ENCODE data around the gene MEI4. TPM values are rescaled to one million over a fixed set of nuclear protein-coding genes. Genes with fewer than 3 reads are reported as not detected.
"Not testable (repeated sequence)": the region's sequence is repeated elsewhere in the genome, so short reads cannot be mapped to it uniquely, and the experiment has no call there.

Gene MEI4
- total RNA-seq, 2 donors from 2014 or later: 3.0 TPM; not detected in 1

DNA sequence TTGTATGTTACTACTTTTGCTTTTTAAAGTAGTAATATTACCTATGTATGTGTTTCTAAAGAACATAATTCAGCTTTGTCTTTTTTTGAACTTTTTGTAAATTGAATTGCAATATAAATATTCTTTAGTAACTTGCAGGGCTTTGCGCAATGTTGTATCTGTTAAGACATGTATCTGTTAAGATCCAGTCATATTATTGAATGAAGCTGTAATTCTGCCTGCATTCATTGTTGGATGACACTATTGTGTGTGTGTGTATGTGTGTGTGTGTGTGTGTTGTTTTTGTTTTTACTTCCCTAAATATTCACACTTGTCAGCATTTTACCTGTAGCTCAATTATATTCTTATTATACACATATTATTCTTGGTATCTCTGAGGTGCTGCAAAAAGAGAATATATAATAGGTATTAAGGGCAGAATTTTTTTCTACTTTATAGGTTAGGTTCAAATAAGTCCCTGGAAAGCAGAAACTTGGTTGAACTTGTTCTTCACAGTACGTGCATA, 164.0 kb downstream of the MEI4 start:
- Histone ChIP-seq H3K4me1 (replicated peaks) (no peaks in the 10 kb centered on the region), H3K27me3 (replicated peaks; ENCODE audit: insufficient read depth) (no peaks in the 10 kb centered on the region), H3K36me3 (no peaks in the 10 kb centered on the region), H3K27ac (no peak overlapping the region), H3K4me3 (no peak overlapping the region), H3K9me3 (no peaks in the 10 kb centered on the region)
- TF ChIP-seq, protein P1, sequence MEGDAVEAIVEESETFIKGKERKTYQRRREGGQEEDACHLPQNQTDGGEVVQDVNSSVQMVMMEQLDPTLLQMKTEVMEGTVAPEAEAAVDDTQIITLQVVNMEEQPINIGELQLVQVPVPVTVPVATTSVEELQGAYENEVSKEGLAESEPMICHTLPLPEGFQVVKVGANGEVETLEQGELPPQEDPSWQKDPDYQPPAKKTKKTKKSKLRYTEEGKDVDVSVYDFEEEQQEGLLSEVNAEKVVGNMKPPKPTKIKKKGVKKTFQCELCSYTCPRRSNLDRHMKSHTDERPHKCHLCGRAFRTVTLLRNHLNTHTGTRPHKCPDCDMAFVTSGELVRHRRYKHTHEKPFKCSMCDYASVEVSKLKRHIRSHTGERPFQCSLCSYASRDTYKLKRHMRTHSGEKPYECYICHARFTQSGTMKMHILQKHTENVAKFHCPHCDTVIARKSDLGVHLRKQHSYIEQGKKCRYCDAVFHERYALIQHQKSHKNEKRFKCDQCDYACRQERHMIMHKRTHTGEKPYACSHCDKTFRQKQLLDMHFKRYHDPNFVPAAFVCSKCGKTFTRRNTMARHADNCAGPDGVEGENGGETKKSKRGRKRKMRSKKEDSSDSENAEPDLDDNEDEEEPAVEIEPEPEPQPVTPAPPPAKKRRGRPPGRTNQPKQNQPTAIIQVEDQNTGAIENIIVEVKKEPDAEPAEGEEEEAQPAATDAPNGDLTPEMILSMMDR (IDR thresholded peaks at IDR 0.05): no peak
- TF ChIP-seq POLR2A (IDR thresholded peaks at IDR 0.05) (no peak), POLR2AphosphoS5 (IDR thresholded peaks at IDR 0.05) (no peak)
- DNase-seq (ENCODE audit: low spot score): no peak
- 78% methylated on average over 2 of the region's 2 CpGs for WGBS
- intact Hi-C loops (cut with DNase I): no loop called here

DNA sequence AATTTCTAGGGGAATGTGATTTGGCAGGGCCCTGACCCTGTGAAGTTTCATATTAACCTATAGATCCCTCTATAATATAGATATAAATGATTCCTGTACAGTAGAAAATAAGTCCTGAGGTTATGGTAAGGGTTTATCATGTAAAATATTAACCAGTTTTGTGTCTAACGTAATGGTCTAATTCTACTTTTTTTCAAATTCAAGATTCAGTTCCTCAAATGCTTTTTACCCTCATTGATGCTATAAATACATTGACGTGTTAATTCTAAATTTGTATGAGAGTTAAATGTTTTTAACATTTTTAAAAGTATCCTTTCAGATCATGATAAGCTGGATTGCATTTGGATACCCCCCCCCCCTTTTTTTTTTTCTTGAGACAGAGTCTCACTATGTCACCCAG, 169.4 kb downstream of the MEI4 start:
- Histone ChIP-seq H3K9me3 (no peaks in the 10 kb centered on the region), H3K27me3 (replicated peaks; ENCODE audit: insufficient read depth) (no peaks in the 10 kb centered on the region), H3K4me3 (no peak overlapping the region), H3K4me1 (replicated peaks) (no peaks in the 10 kb centered on the region), H3K36me3 (no peaks in the 10 kb centered on the region), H3K27ac (no peak overlapping the region)
- WGBS: 73% methylated on average over 2 of the region's 2 CpGs
- no peak for DNase-seq (ENCODE audit: low spot score)
- intact Hi-C loops (cut with DNase I): no loop called here
- no peak for TF ChIP-seq POLR2AphosphoS5 (IDR thresholded peaks at IDR 0.05)

DNA sequence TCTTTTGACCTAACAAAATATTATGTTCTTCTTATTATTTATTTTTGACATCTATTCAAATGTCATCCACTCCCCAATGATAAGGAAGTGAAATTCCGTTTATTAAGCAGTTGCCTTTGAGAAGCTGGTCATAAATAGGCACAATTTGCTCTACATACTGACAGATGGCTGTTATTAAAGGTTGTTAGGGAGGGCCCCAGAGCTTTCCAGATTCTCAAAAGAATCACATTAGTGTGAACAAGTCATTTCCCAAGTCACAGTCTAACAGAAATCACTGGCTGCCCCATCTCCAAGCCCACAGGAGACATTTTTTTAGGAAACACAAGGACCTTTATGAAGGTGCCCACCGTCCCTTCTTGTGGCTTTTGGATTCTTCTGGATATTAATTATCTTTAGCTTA, 172.4 kb downstream of the MEI4 start:
- intact Hi-C loops (cut with DNase I): no loop called here
- H3K9me3 ChIP-seq: no peaks in the 10 kb centered on the region
- no peaks in the 10 kb centered on the region for H3K27me3 ChIP-seq (replicated peaks; ENCODE audit: insufficient read depth)
- no peak for DNase-seq (ENCODE audit: low spot score)
- H3K36me3 ChIP-seq: no peaks in the 10 kb centered on the region
- TF ChIP-seq, protein P1 (IDR thresholded peaks at IDR 0.05): no peak
- TF ChIP-seq POLR2AphosphoS5 (IDR thresholded peaks at IDR 0.05): no peak
- TF ChIP-seq POLR2A (IDR thresholded peaks at IDR 0.05): no peak
- no peak overlapping the region for H3K4me3 ChIP-seq
- no peaks in the 10 kb centered on the region for H3K4me1 ChIP-seq (replicated peaks)
- 67% methylated on average over 2 of the region's 2 CpGs for WGBS
- H3K27ac ChIP-seq: no peak overlapping the region

DNA sequence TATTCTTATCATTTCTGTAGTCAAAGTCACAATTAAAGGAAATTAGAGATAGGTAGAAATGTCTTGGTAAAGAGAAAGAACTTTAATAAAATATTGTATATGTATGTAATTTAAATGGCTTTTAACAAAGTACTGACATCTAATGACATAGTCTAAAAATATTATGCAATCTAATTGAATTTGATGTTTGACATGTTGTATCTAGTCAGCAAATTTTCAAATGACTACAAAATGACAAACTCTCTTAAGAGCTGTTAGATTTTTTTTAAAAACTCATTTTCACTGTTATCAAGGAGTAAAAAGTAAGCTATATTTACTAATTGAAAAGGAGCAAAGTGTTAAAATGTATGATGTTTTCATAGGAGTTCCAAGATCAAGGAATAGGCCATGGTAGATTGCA, 176.9 kb downstream of the MEI4 start:
- Histone ChIP-seq H3K27ac (no peak overlapping the region), H3K36me3 (no peaks in the 10 kb centered on the region), H3K4me3 (no peak overlapping the region), H3K27me3 (replicated peaks; ENCODE audit: insufficient read depth) (no peaks in the 10 kb centered on the region), H3K9me3 (no peaks in the 10 kb centered on the region), H3K4me1 (replicated peaks) (no peaks in the 10 kb centered on the region)
- intact Hi-C loops (cut with DNase I): no loop called here
- TF ChIP-seq, protein P1 (IDR thresholded peaks at IDR 0.05): no peak
- TF ChIP-seq POLR2AphosphoS5 (IDR thresholded peaks at IDR 0.05): no peak
- no peak for TF ChIP-seq POLR2A (IDR thresholded peaks at IDR 0.05)
- no peak for DNase-seq (ENCODE audit: low spot score)

DNA sequence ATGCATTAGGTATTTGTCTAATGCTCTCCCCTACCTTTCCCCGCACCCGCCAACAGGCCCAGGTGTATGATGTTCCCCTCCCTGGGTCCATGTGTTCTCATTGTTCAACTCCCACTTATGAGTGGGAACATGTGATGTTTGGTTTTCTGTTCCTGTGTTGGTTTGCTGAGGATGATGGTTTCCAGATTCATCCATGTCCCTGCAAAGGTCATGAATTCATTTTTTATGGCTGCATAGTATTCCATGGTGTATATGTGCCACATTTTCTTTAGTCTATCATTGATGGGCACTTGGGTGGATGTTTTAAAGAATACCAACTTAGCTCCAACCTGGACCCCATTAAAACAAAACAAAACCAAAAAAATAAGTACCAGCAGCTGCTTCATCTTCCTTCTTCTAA, 180.9 kb downstream of the MEI4 start:
- intact Hi-C loops (cut with DNase I); H3K4me1 ChIP-seq (replicated peaks); H3K36me3 ChIP-seq; H3K9me3 ChIP-seq; H3K27ac ChIP-seq; DNase-seq (ENCODE audit: low spot score); H3K4me3 ChIP-seq; H3K27me3 ChIP-seq (replicated peaks; ENCODE audit: insufficient read depth): not testable (repeated sequence)
- WGBS: 100% methylated on average over 2 of the region's 2 CpGs

DNA sequence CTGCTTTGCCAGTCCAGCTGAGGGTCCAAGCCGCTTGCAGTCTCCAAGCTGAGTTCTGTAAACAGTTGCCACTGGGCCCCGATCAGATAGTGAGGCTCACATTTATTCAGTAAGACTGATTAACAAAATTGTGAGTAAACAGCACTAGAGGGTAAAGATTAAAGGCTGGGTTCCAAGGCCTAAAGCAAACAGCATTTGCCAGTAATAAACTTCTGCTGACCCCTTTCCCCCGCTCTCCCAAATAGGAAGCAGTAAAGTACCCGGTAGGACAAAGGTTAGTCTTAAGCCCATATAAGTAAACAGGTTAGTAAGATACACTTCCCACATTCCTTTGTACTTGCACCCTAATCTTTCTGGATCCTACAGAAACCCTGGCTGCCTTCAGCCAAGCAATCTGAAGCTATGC, 181.8 kb downstream of the MEI4 start:
- Histone ChIP-seq H3K36me3 (no peaks in the 10 kb centered on the region), H3K9me3 (no peaks in the 10 kb centered on the region), H3K27ac (no peak overlapping the region), H3K4me1 (replicated peaks) (no peaks in the 10 kb centered on the region), H3K27me3 (replicated peaks; ENCODE audit: insufficient read depth) (no peaks in the 10 kb centered on the region), H3K4me3 (no peak overlapping the region)
- 39% methylated on average over 4 of the region's 4 CpGs for WGBS
- TF ChIP-seq POLR2A (IDR thresholded peaks at IDR 0.05) (no peak), POLR2AphosphoS5 (IDR thresholded peaks at IDR 0.05) (no peak)
- TF ChIP-seq, protein P1 (IDR thresholded peaks at IDR 0.05): no peak
- no peak for DNase-seq (ENCODE audit: low spot score)
- intact Hi-C loops (cut with DNase I): no loop called here

Data from prostate gland (tissue), 2 donors.